K562 (cell line): ENCODE measurements around the gene KRT26. TPM values are rescaled to one million over a fixed set of nuclear protein-coding genes. Genes with fewer than 3 reads are reported as not detected.
"Not testable (repeated sequence)": the region's sequence is repeated elsewhere in the genome, so short reads cannot be mapped to it uniquely, and the experiment has no call there.

Experiments
- ATAC-seq: fragments of 200-7000 bp; cut with Tn5 transposase; 3 replicates; pipeline ENCODE4 v1.9.1; 2020; ENCODE audit warnings: moderate library complexity
- BruUV-seq: library from RNA; stranded (reverse); fragments of 400-500 nt; replicated peaks from 2 replicates; lab custom pipeline; 2021; lab: Mats Ljungman, UMichigan
- CTCF ChIA-PET: fragments of 300-600 bp; formaldehyde crosslinking; extraction: SDS; loops from one replicate; lab custom pipeline; 2021; ENCODE audit warnings: low intra/inter-chr PET ratio; lab: Yijun Ruan, JAX
- POLR2A ChIA-PET: fragments of 300-600, 350-650 bp; sonication (Branson Sonifier 250); formaldehyde crosslinking; extraction: SDS; loops from one replicate; lab custom pipeline; 2021; ENCODE audit warnings: antibody characterized with exemption, inconsistent platforms; lab: Yijun Ruan, JAX
- DNase-seq, 4 experiments: peaks; one replicate each; pipeline versions ENCODE4 v3.0.0 to v3.0.0-alpha.2; 2011 to 2018; ENCODE audit warnings: low spot score in 3 of 4, mixed read lengths in 3 of 4; ENCODE audit errors: extremely low read depth in 1 of 4
- FAIRE-seq: peaks from 2 replicates; lab custom pipeline; 2011; peaks lifted over from hg19 to GRCh38; lab: Jason Lieb, UNC
- H2AFZ ChIP-seq: 2 replicates; pipeline ENCODE4 v1.6.0; 2011; ENCODE audit warnings: low read depth, low read length, control low read depth, inconsistent platforms
- H3K27ac ChIP-seq: fragments of 200-600 bp; 3 replicates; pipeline ENCODE4 v1.8.0; 2011; ENCODE audit warnings: low read depth, mild to moderate bottlenecking, control low read depth, inconsistent platforms, low read length, moderate library complexity, mixed read lengths; ENCODE audit errors: extremely low read depth
- H3K27me3 ChIP-seq, 2 experiments: fragments of 300-600 bp in 1 of 2; 2 replicates in 1 of 2; 3 replicates in 1 of 2; pipeline versions ENCODE4 v1.6.0 to v1.8.0; 2011; ENCODE audit warnings: inconsistent platforms in 2 of 2, low read length in 2 of 2, mild to moderate bottlenecking in 1 of 2, mixed read lengths in 1 of 2, moderate library complexity in 1 of 2; ENCODE audit not compliant: control insufficient read depth in 2 of 2, insufficient read depth in 2 of 2
- H3K36me3 ChIP-seq: fragments of 300-600 bp; 3 replicates; pipeline ENCODE4 v1.8.0; 2011; ENCODE audit warnings: mild to moderate bottlenecking, low read length, inconsistent platforms; ENCODE audit not compliant: control insufficient read depth, insufficient read depth
- H3K4me1 ChIP-seq, 2 experiments: fragments of 200-600 bp in 1 of 2; replicated peaks in 1 of 2; 2 replicates in 1 of 2; 3 replicates in 1 of 2; pipeline versions ENCODE4 v1.5.1 to v1.8.0; 2011; ENCODE audit warnings: inconsistent platforms in 2 of 2, low read length in 2 of 2, mild to moderate bottlenecking in 1 of 2, mixed read lengths in 1 of 2, moderate library complexity in 1 of 2; ENCODE audit not compliant: control insufficient read depth in 2 of 2, insufficient read depth in 2 of 2
- H3K4me2 ChIP-seq: 2 replicates; pipeline ENCODE4 v1.6.1; 2011; ENCODE audit warnings: low read length, control low read depth, inconsistent platforms, mixed read lengths; ENCODE audit not compliant: insufficient read depth
- H3K4me3 ChIP-seq: fragments of 200-600 bp; sonication (generic), shearing (Covaris generic); 2 replicates; pipeline ENCODE4 v1.5.1; 2016; ENCODE audit warnings: control low read depth, inconsistent platforms
- H3K79me2 ChIP-seq: fragments of 200-600 bp; 3 replicates; pipeline ENCODE4 v1.8.0; 2011; ENCODE audit warnings: low read length, inconsistent platforms; ENCODE audit not compliant: control insufficient read depth, insufficient read depth
- H3K9ac ChIP-seq, 2 experiments: 2 replicates each; pipeline versions ENCODE4 v1.6.0 to v1.6.1; 2011; ENCODE audit warnings: low read depth in 2 of 2, low read length in 2 of 2, control low read depth in 1 of 2, inconsistent platforms in 1 of 2, mild to moderate bottlenecking in 1 of 2, mixed read lengths in 1 of 2; ENCODE audit not compliant: insufficient read depth in 1 of 2
- H3K9me1 ChIP-seq: one replicate; pipeline ENCODE4 v1.6.0; 2011; ENCODE audit warnings: inconsistent platforms, mild to moderate bottlenecking, low read length, moderate library complexity; ENCODE audit not compliant: control insufficient read depth, insufficient read depth
- H3K9me3 ChIP-seq: replicated peaks from 2 replicates; pipeline ENCODE4 v1.5.1; 2011; ENCODE audit warnings: low read depth, low read length, inconsistent platforms; ENCODE audit not compliant: control insufficient read depth, insufficient read depth
- H4K20me1 ChIP-seq: replicated peaks from 2 replicates; pipeline ENCODE4 v1.6.1; 2011; ENCODE audit warnings: low read length, inconsistent platforms, mixed read lengths; ENCODE audit not compliant: control insufficient read depth, insufficient read depth
- BCOR ChIP-seq: fragments of 450-650 bp; IDR thresholded peaks from 2 replicates; pipeline ENCODE4 v1.6.1; 2016
- BRD9 ChIP-seq: fragments of 450-650 bp; IDR thresholded peaks from 2 replicates; pipeline ENCODE4 v1.6.1; 2018; ENCODE audit warnings: low read depth; ENCODE audit not compliant: partially characterized antibody
- CREBBP ChIP-seq: IDR thresholded peaks from one replicate; pipeline ENCODE4 v1.6.1; 2012; ENCODE audit warnings: low read depth, mild to moderate bottlenecking, control low read depth, inconsistent platforms, low read length
- KDM1A ChIP-seq, 2 experiments: fragments of 450-650 bp; IDR thresholded peaks; 2 replicates each; pipeline ENCODE4 v1.6.1; 2016; ENCODE audit warnings: mild to moderate bottlenecking in 2 of 2
- NR0B1 ChIP-seq: fragments of 450-650 bp; IDR thresholded peaks from one replicate; pipeline ENCODE4 v1.6.1; 2018; ENCODE audit warnings: mild to moderate bottlenecking, moderate library complexity; ENCODE audit not compliant: partially characterized antibody
- RBM25 ChIP-seq: fragments of 200-400 bp; formaldehyde crosslinking; IDR thresholded peaks from 2 replicates; pipeline ENCODE4 v1.6.1; 2018; ENCODE audit warnings: low read length, low read depth, moderate library complexity; ENCODE audit not compliant: severe bottlenecking
- TAF9B ChIP-seq: fragments of 450-650 bp; IDR thresholded peaks from 2 replicates; pipeline ENCODE4 v1.6.1; 2018; ENCODE audit warnings: mild to moderate bottlenecking; ENCODE audit not compliant: partially characterized antibody
- ZNF124 ChIP-seq: sonication (generic); formaldehyde crosslinking; IDR thresholded peaks from 2 replicates; pipeline ENCODE4 v1.8.1; 2022; ENCODE audit warnings: missing genetic modification reagents
- ZNF146 ChIP-seq: IDR thresholded peaks from one replicate; pipeline ENCODE4 v1.6.1; 2018; ENCODE audit warnings: missing compliant biosample characterization; ENCODE audit not compliant: unreplicated experiment
- WGBS: fragments of 100-300 bp; shearing (Covaris generic); methylation state at CpG from one replicate; pipeline ENCODE4 v1.1.6; 2016; ENCODE audit warnings: low coverage, mixed read lengths; ENCODE audit not compliant: insufficient coverage; ENCODE audit errors: missing lambda C conversion rate; 5-methylcytosine and 5-hydroxymethylcytosine counted together
- in situ Hi-C: fragments of 300-500 bp; cut with MboI; formaldehyde crosslinking; loops from 4 replicates; pipeline ENCODE4 v1.15.0; 2018; ENCODE audit warnings: inconsistent platforms, mixed read lengths
- intact Hi-C: fragments of 100-400 bp; cut with micrococcal nuclease; formaldehyde crosslinking; loops from 2 replicates; pipeline ENCODE4 v1.14.2; 2022
- polyA plus RNA-seq, 8 experiments: library from polyadenylated mRNA; depleted of rRNA in 4 of 8; stranded (reverse) in 5 of 8; unstranded in 3 of 8; fragments of >200 nt; fragmentation: Nextera tagmentation in 2 of 8; fragmentation: Illumina TruSeq in 1 of 8; extraction: Ambion mirVana in 2 of 8; extraction: Trizol in 1 of 8; gene quantifications; 2 replicates each; pipeline versions ENCODE4 v1.2.1 to v1.2.3, GENCODE V29; 2011 to 2014; ENCODE audit warnings: inconsistent platforms in 1 of 8, missing spikeins in 1 of 8
- total RNA-seq, 7 experiments: library from RNA; depleted of rRNA in 6 of 7; stranded (reverse); fragments of >200 nt in 6 of 7; fragmentation: Illumina TruSeq in 2 of 7; extraction: Trizol in 2 of 7; gene quantifications; 2 replicates each; pipeline versions ENCODE4 v1.2.1 to v1.2.3, GENCODE V29; 2011 to 2021; ENCODE audit warnings: low replicate concordance in 1 of 7

Gene KRT26
- total and polyA plus RNA-seq, 9 of the 15 experiments (the other 6 are each of a cell fraction or from before 2014, with no cell fraction given) = not detected

GRCh38 chr17:40814657-40815056 lies 42.7 kb upstream of the KRT26 start:
- H3K9me3 ChIP-seq, FAIRE-seq, H3K27me3 ChIP-seq, H3K9ac ChIP-seq, H2AFZ ChIP-seq, BruUV-seq, H3K9me1 ChIP-seq, DNase-seq, H3K4me2 ChIP-seq, H3K27ac ChIP-seq, in situ Hi-C loops, POLR2A ChIA-PET, H3K4me3 ChIP-seq, H4K20me1 ChIP-seq, ATAC-seq: not testable (repeated sequence)
- peaks cover 27% of the 10 kb centered on the region for H3K79me2 ChIP-seq
- intact Hi-C loops = loop anchor here (5.0 kb wide), 1 partner anchor 853 kb away; no protein-coding TSS in a partner anchor
- H3K36me3 ChIP-seq = peaks cover 18% of the 10 kb centered on the region
- CTCF ChIA-PET = interaction anchor here (0.6 kb wide), 1 partner anchor 1123 kb away, joined by 5 read pairs; no protein-coding TSS in a partner anchor
- 39% methylated on average over 3 of the region's 3 CpGs for WGBS
- H3K4me1 ChIP-seq = peaks cover 0 to 10% of the 10 kb centered on the region in 2 experiments; a peak in 3 of 5 replicates
- TF ChIP-seq BCOR = peak; percentile 77
- TF ChIP-seq KDM1A (IDR thresholded peaks at IDR 0.05) = peak in 1 of 2 experiments; percentile 64; a peak in 1 of 4 replicates
- peak; percentile 13 for TF ChIP-seq RBM25
- peak; percentile 96 for TF ChIP-seq ZNF146 (CRISPR knock-in tag)

GRCh38 chr17:40813804-40814203 lies 41.8 kb upstream of the KRT26 start:
- ATAC-seq = no peak
- Histone ChIP-seq H3K79me2 (peaks cover 20% of the 10 kb centered on the region), H3K9me3 (no peaks in the 10 kb centered on the region), H3K9me1 (peaks cover 5% of the 10 kb centered on the region), H3K27ac (no peak overlapping the region), H3K27me3 (no peaks in the 10 kb centered on the region), H3K4me3 (no peak overlapping the region), H3K4me2 (no peak overlapping the region), H3K36me3 (peaks cover 18% of the 10 kb centered on the region), H3K9ac (no peak overlapping the region), H4K20me1 (no peaks in the 10 kb centered on the region), H2AFZ (no peak overlapping the region), H3K4me1 (peaks cover 0 to 10% of the 10 kb centered on the region in 2 experiments; a peak in 3 of 5 replicates)
- no TSS peak for BruUV-seq
- 45% methylated on average over 4 of the region's 4 CpGs for WGBS
- in situ Hi-C loops = no loop called here
- intact Hi-C loops = no loop called here
- DNase-seq = no peak
- FAIRE-seq = no peak
- no peak for TF ChIP-seq NR0B1
- no peak for TF ChIP-seq ZNF124
- no peak for TF ChIP-seq RBM25
- TF ChIP-seq CREBBP = no peak
- no peak for TF ChIP-seq BRD9
- TF ChIP-seq TAF9B = no peak
- ChIA-PET POLR2A (no interaction called here), CTCF (no interaction called here)
